A549 treated with DMSO at 1 μM for 4 hours (cell line): ENCODE results near the gene COA1. TPM values are rescaled to one million over a fixed set of nuclear protein-coding genes. Genes with fewer than 3 reads are reported as not detected.

Source experiments
- total RNA-seq: library from RNA; stranded (reverse); fragments of 200-300 nt; extraction: Qiagen RNA extraction; gene quantifications from 5 replicates; pipeline ENCODE4 v1.2.3, GENCODE V29; 2022; ENCODE audit warnings: low read depth

Gene COA1
- 89.0 to 106 TPM (median 94.0 TPM) in 5 replicates for total RNA-seq

GRCh38 chr7:43729214-43729923 lies at the start of gene COA1:
Gene COA1 (minus strand): TSS chr7:43729523. CDS start chr7:43648614, 80,909 bp downstream.

GRCh38 chr7:43758029-43758821 lies 28.9 kb upstream of the COA1 start, which contains the start of gene BLVRA:
Gene BLVRA (plus strand): TSS chr7:43758680. CDS start chr7:43771159, 12,479 bp downstream.

Other genes starting within 250 kb of the COA1 start
- gene STK17A, start 146.4 kb downstream of the COA1 start, total RNA-seq, result 34.9 to 42.5 TPM (median 38.0 TPM) in 5 replicates
- gene BLVRA, start 29.2 kb upstream of the COA1 start, total RNA-seq, result 59.7 to 78.4 TPM (median 68.7 TPM) in 5 replicates
- gene MRPS24, start 140.0 kb upstream of the COA1 start, total RNA-seq, result 233 to 256 TPM (median 254 TPM) in 5 replicates
- 27.5 to 31.5 TPM (median 29.7 TPM) in 5 replicates for gene URGCP, start 177.1 kb upstream of the COA1 start, total RNA-seq
- gene UBE2D4, start 196.9 kb upstream of the COA1 start, total RNA-seq, result 8.5 to 12.2 TPM (median 10.9 TPM) in 5 replicates